Measurements from ENCODE around the gene BAHCC1. TPM values are rescaled to one million over a fixed set of nuclear protein-coding genes. Genes with fewer than 3 reads are reported as not detected.

BAHCC1 gene
- total RNA-seq, 2 experiments from 2014 or later = 0.08 to 0.25 TPM

- no peak overlapping the region for H3K27ac Mint-ChIP-seq
- no peaks in the 10 kb centered on the region for H3K36me3 Mint-ChIP-seq
- no peak for DNase-seq
- H3K27me3 Mint-ChIP-seq = no peaks in the 10 kb centered on the region
- peaks cover 9% of the 10 kb centered on the region for H3K4me1 Mint-ChIP-seq
- H3K9me3 Mint-ChIP-seq = no peaks in the 10 kb centered on the region
- H3K4me3 Mint-ChIP-seq = no peak overlapping the region
Observed at GRCh38 chr17:81456091-81456490, 60.8 kb downstream of the BAHCC1 start.

GRCh38 chr17:81456798-81457197 lies 61.5 kb downstream of the BAHCC1 start:
- Mint-ChIP-seq H3K9me3 (no peaks in the 10 kb centered on the region), H3K27ac (no peak overlapping the region), H3K36me3 (no peaks in the 10 kb centered on the region), H3K4me3 (no peak overlapping the region), H3K27me3 (no peaks in the 10 kb centered on the region), H3K4me1 (peaks cover 9% of the 10 kb centered on the region)
- DNase-seq = no peak

GRCh38 chr17:81457401-81457800 lies 62.1 kb downstream of the BAHCC1 start:
- Mint-ChIP-seq H3K9me3 (no peaks in the 10 kb centered on the region), H3K27me3 (no peaks in the 10 kb centered on the region), H3K27ac (no peak overlapping the region), H3K36me3 (no peaks in the 10 kb centered on the region), H3K4me1 (peaks cover 9% of the 10 kb centered on the region), H3K4me3 (no peak overlapping the region)
- no peak for DNase-seq

- no peak overlapping the region for H3K4me3 Mint-ChIP-seq
- H3K9me3 Mint-ChIP-seq = no peaks in the 10 kb centered on the region
- no peak overlapping the region for H3K27ac Mint-ChIP-seq
- peaks cover 9% of the 10 kb centered on the region for H3K4me1 Mint-ChIP-seq
- H3K27me3 Mint-ChIP-seq = no peaks in the 10 kb centered on the region
- H3K36me3 Mint-ChIP-seq = no peaks in the 10 kb centered on the region
- DNase-seq = no peak
Observed at GRCh38 chr17:81457917-81458555, 62.8 kb downstream of the BAHCC1 start.

GRCh38 chr17:81458628-81459027 lies 63.4 kb downstream of the BAHCC1 start:
- no peaks in the 10 kb centered on the region for H3K9me3 Mint-ChIP-seq

GRCh38 chr17:81459224-81459623 lies 64.0 kb downstream of the BAHCC1 start:
- DNase-seq = no peak
- Mint-ChIP-seq H3K36me3 (no peaks in the 10 kb centered on the region), H3K27me3 (no peaks in the 10 kb centered on the region), H3K9me3 (no peaks in the 10 kb centered on the region), H3K4me3 (no peak overlapping the region), H3K4me1 (peaks cover 2% of the 10 kb centered on the region), H3K27ac (no peak overlapping the region)

More at GRCh38 chr17:81458628-81459027, 63.4 kb downstream of the BAHCC1 start:
- H3K4me1 Mint-ChIP-seq = peaks cover 6% of the 10 kb centered on the region
- DNase-seq = no peak
- H3K36me3 Mint-ChIP-seq = no peaks in the 10 kb centered on the region
- H3K4me3 Mint-ChIP-seq = no peak overlapping the region
- H3K27ac Mint-ChIP-seq = no peak overlapping the region
- no peaks in the 10 kb centered on the region for H3K27me3 Mint-ChIP-seq

- no peak for DNase-seq
- Mint-ChIP-seq H3K9me3 (no peaks in the 10 kb centered on the region), H3K4me3 (no peak overlapping the region), H3K27me3 (no peaks in the 10 kb centered on the region), H3K36me3 (no peaks in the 10 kb centered on the region), H3K27ac (no peak overlapping the region), H3K4me1 (peaks cover 2% of the 10 kb centered on the region)
Observed at GRCh38 chr17:81459864-81460263, 64.6 kb downstream of the BAHCC1 start.

- Mint-ChIP-seq H3K27ac (no peak overlapping the region), H3K4me3 (no peak overlapping the region), H3K27me3 (no peaks in the 10 kb centered on the region), H3K9me3 (no peaks in the 10 kb centered on the region), H3K4me1 (peaks cover 2% of the 10 kb centered on the region), H3K36me3 (no peaks in the 10 kb centered on the region)
- DNase-seq = no peak
Observed at GRCh38 chr17:81460856-81461460, 65.7 kb downstream of the BAHCC1 start.

- Mint-ChIP-seq H3K27me3 (no peaks in the 10 kb centered on the region), H3K4me3 (no peak overlapping the region), H3K4me1 (peaks cover 2% of the 10 kb centered on the region), H3K9me3 (no peaks in the 10 kb centered on the region), H3K36me3 (no peaks in the 10 kb centered on the region), H3K27ac (no peak overlapping the region)
- no peak for DNase-seq
Observed at GRCh38 chr17:81461607-81462500, 66.6 kb downstream of the BAHCC1 start.

GRCh38 chr17:81462506-81463125 lies 67.4 kb downstream of the BAHCC1 start:
- H3K27ac Mint-ChIP-seq = no peak overlapping the region
- H3K9me3 Mint-ChIP-seq = no peaks in the 10 kb centered on the region
- H3K4me1 Mint-ChIP-seq = no peaks in the 10 kb centered on the region
- H3K36me3 Mint-ChIP-seq = no peaks in the 10 kb centered on the region
- no peak overlapping the region for H3K4me3 Mint-ChIP-seq
- H3K27me3 Mint-ChIP-seq = no peaks in the 10 kb centered on the region
- no peak for DNase-seq

GRCh38 chr17:81463506-81463905 lies 68.2 kb downstream of the BAHCC1 start:
- no peak for DNase-seq
- Mint-ChIP-seq H3K27me3 (no peaks in the 10 kb centered on the region), H3K9me3 (no peaks in the 10 kb centered on the region), H3K4me1 (no peaks in the 10 kb centered on the region), H3K36me3 (no peaks in the 10 kb centered on the region), H3K4me3 (no peak overlapping the region), H3K27ac (no peak overlapping the region)

- Mint-ChIP-seq H3K4me1 (no peaks in the 10 kb centered on the region), H3K9me3 (no peaks in the 10 kb centered on the region), H3K4me3 (no peak overlapping the region), H3K27ac (no peak overlapping the region), H3K27me3 (no peaks in the 10 kb centered on the region), H3K36me3 (no peaks in the 10 kb centered on the region)
- no peak for DNase-seq
Observed at GRCh38 chr17:81464586-81464985, 69.3 kb downstream of the BAHCC1 start.

GRCh38 chr17:81465910-81466309 lies 70.7 kb downstream of the BAHCC1 start:
- Mint-ChIP-seq H3K4me3 (no peak overlapping the region), H3K27ac (no peak overlapping the region), H3K36me3 (no peaks in the 10 kb centered on the region), H3K4me1 (no peaks in the 10 kb centered on the region), H3K27me3 (no peaks in the 10 kb centered on the region), H3K9me3 (no peaks in the 10 kb centered on the region)
- DNase-seq = no peak

GRCh38 chr17:81466564-81467472 lies 71.6 kb downstream of the BAHCC1 start:
- Mint-ChIP-seq H3K9me3 (no peaks in the 10 kb centered on the region), H3K4me1 (no peaks in the 10 kb centered on the region), H3K27me3 (no peaks in the 10 kb centered on the region), H3K36me3 (no peaks in the 10 kb centered on the region), H3K27ac (no peak overlapping the region), H3K4me3 (no peak overlapping the region)
- DNase-seq = no peak

Data from activated naive CD8-positive, alpha-beta T cell treated with anti-CD3 and anti-CD28 coated beads for 36 hours (primary cell).